ENCODE results near the gene AXIN1. TPM values are rescaled to one million over a fixed set of nuclear protein-coding genes. Genes with fewer than 3 reads are reported as not detected.
A peak's percentile ranks its signal among the peaks of the same experiment; 100 is the strongest.
"Not testable (repeated sequence)": the region's sequence is repeated elsewhere in the genome, so short reads cannot be mapped to it uniquely, and the experiment has no call there.

AXIN1 gene
- total RNA-seq, 1 donor from 2014 or later, result 31.5 TPM

GRCh38 chr16:392450-393030 lies 40.0 kb upstream of the AXIN1 start:
- DNase-seq (ENCODE audit: extremely low spot score, unreplicated experiment), result no peak
- Mint-ChIP-seq H3K27ac (ENCODE audit: unreplicated experiment) (no peak overlapping the region), H3K36me3 (ENCODE audit: unreplicated experiment) (no peaks in the 10 kb centered on the region), H3K4me1 (ENCODE audit: unreplicated experiment) (peaks cover 9% of the 10 kb centered on the region), H3K9me3 (ENCODE audit: unreplicated experiment) (no peaks in the 10 kb centered on the region), H3K27me3 (ENCODE audit: unreplicated experiment) (no peaks in the 10 kb centered on the region), H3K4me3 (ENCODE audit: unreplicated experiment) (no peak overlapping the region)
- no peak for TF ChIP-seq CTCF (IDR thresholded peaks at IDR 0.05)

- H3K4me3 Mint-ChIP-seq (ENCODE audit: unreplicated experiment), result no peak overlapping the region
- peaks cover 9% of the 10 kb centered on the region for H3K4me1 Mint-ChIP-seq (ENCODE audit: unreplicated experiment)
- peak; percentile 88 for DNase-seq (ENCODE audit: extremely low spot score, unreplicated experiment)
- H3K9me3 Mint-ChIP-seq (ENCODE audit: unreplicated experiment), result no peaks in the 10 kb centered on the region
- no peaks in the 10 kb centered on the region for H3K27me3 Mint-ChIP-seq (ENCODE audit: unreplicated experiment)
- H3K27ac Mint-ChIP-seq (ENCODE audit: unreplicated experiment), result peak overlapping the region; percentile 23
- TF ChIP-seq CTCF (IDR thresholded peaks at IDR 0.05), result peak; percentile 61
- H3K36me3 Mint-ChIP-seq (ENCODE audit: unreplicated experiment), result no peaks in the 10 kb centered on the region
Observed at GRCh38 chr16:391885-392335, 39.4 kb upstream of the AXIN1 start.

- no peak for DNase-seq (ENCODE audit: extremely low spot score, unreplicated experiment)
- no peaks in the 10 kb centered on the region for H3K36me3 Mint-ChIP-seq (ENCODE audit: unreplicated experiment)
- no peak overlapping the region for H3K27ac Mint-ChIP-seq (ENCODE audit: unreplicated experiment)
- peaks cover 3% of the 10 kb centered on the region for H3K4me1 Mint-ChIP-seq (ENCODE audit: unreplicated experiment)
- no peaks in the 10 kb centered on the region for H3K27me3 Mint-ChIP-seq (ENCODE audit: unreplicated experiment)
- no peaks in the 10 kb centered on the region for H3K9me3 Mint-ChIP-seq (ENCODE audit: unreplicated experiment)
- H3K4me3 Mint-ChIP-seq (ENCODE audit: unreplicated experiment), result no peak overlapping the region
- TF ChIP-seq CTCF (IDR thresholded peaks at IDR 0.05), result no peak
Observed at GRCh38 chr16:389352-389751, 36.8 kb upstream of the AXIN1 start.

- H3K4me1 Mint-ChIP-seq (ENCODE audit: unreplicated experiment); H3K36me3 Mint-ChIP-seq (ENCODE audit: unreplicated experiment); DNase-seq (ENCODE audit: extremely low spot score, unreplicated experiment); H3K27ac Mint-ChIP-seq (ENCODE audit: unreplicated experiment); H3K4me3 Mint-ChIP-seq (ENCODE audit: unreplicated experiment); H3K27me3 Mint-ChIP-seq (ENCODE audit: unreplicated experiment); H3K9me3 Mint-ChIP-seq (ENCODE audit: unreplicated experiment): not testable (repeated sequence)
Observed at GRCh38 chr16:387761-388666, 35.5 kb upstream of the AXIN1 start.

- Mint-ChIP-seq H3K36me3 (ENCODE audit: unreplicated experiment) (no peaks in the 10 kb centered on the region), H3K4me1 (ENCODE audit: unreplicated experiment) (peaks cover 15% of the 10 kb centered on the region), H3K4me3 (ENCODE audit: unreplicated experiment) (no peak overlapping the region), H3K27ac (ENCODE audit: unreplicated experiment) (no peak overlapping the region), H3K27me3 (ENCODE audit: unreplicated experiment) (no peaks in the 10 kb centered on the region), H3K9me3 (ENCODE audit: unreplicated experiment) (no peaks in the 10 kb centered on the region)
- DNase-seq (ENCODE audit: extremely low spot score, unreplicated experiment), result no peak
- peak; percentile 25 for TF ChIP-seq CTCF (IDR thresholded peaks at IDR 0.05)
Observed at GRCh38 chr16:386641-387156, 34.2 kb upstream of the AXIN1 start.
